HepG2 (cell line): ENCODE data around the gene PSMB3. TPM values are rescaled to one million over a fixed set of nuclear protein-coding genes. Genes with fewer than 3 reads are reported as not detected.
A peak's percentile ranks its signal among the peaks of the same experiment; 100 is the strongest.

ENCODE experiments used
- ATAC-seq: fragments of 200-7000 bp; cut with Tn5 transposase; 3 replicates; pipeline ENCODE4 v1.9.1; 2020; ENCODE audit warnings: mild to moderate bottlenecking, moderate library complexity
- BruUV-seq: library from RNA; stranded (reverse); fragments of 400-500 nt; replicated peaks from 2 replicates; lab custom pipeline; 2021; lab: Mats Ljungman, UMichigan
- CTCF ChIA-PET: fragments of 300-600 bp; formaldehyde crosslinking; extraction: SDS; loops from one replicate; lab custom pipeline; 2021; ENCODE audit warnings: low total read pairs, inconsistent platforms, low intra/inter-chr PET ratio; lab: Yijun Ruan, JAX
- POLR2A ChIA-PET: fragments of 350-600 bp; sonication (Branson Sonifier 250); formaldehyde crosslinking; loops from one replicate; lab custom pipeline; 2020; ENCODE audit warnings: antibody characterized with exemption, inconsistent platforms; lab: Yijun Ruan, JAX
- DNase-seq: peaks from one replicate; pipeline ENCODE4 v3.0.0-alpha.2; 2015; ENCODE audit warnings: low spot score
- FAIRE-seq: peaks from 3 replicates; lab custom pipeline; 2011; peaks lifted over from hg19 to GRCh38; lab: Jason Lieb, UNC
- H2AFZ ChIP-seq: one replicate; pipeline ENCODE4 v1.6.1; 2011; ENCODE audit warnings: low read length, inconsistent platforms
- H3K27ac ChIP-seq: fragments of 300-600 bp; 3 replicates; pipeline ENCODE4 v1.8.0; 2011; ENCODE audit warnings: mixed run types, mild to moderate bottlenecking, mixed read lengths, low read length, inconsistent platforms; ENCODE audit not compliant: insufficient read depth; ENCODE audit errors: extremely low read length
- H3K27me3 ChIP-seq, 2 experiments: fragments of 200-600 bp in 1 of 2; 2 replicates in 1 of 2; 3 replicates in 1 of 2; pipeline versions ENCODE4 v1.6.0 to v1.8.0; 2011; ENCODE audit warnings: low read length in 2 of 2, mild to moderate bottlenecking in 2 of 2, moderate library complexity in 2 of 2, inconsistent platforms in 1 of 2; ENCODE audit not compliant: insufficient read depth in 2 of 2, control insufficient read depth in 1 of 2
- H3K36me3 ChIP-seq, 2 experiments: fragments of 200-600 bp in 1 of 2; replicated peaks in 1 of 2; 2 replicates in 1 of 2; 3 replicates in 1 of 2; pipeline versions ENCODE4 v1.5.1 to v1.8.0; 2011; ENCODE audit warnings: low read length in 2 of 2, inconsistent platforms in 1 of 2; ENCODE audit not compliant: insufficient read depth in 2 of 2, control insufficient read depth in 1 of 2
- H3K4me1 ChIP-seq: 2 replicates; pipeline ENCODE4 v1.5.1; 2012; ENCODE audit warnings: low read length, inconsistent platforms; ENCODE audit not compliant: insufficient read depth
- H3K4me2 ChIP-seq: 2 replicates; pipeline ENCODE4 v1.6.0; 2011; ENCODE audit warnings: low read depth, low read length, inconsistent platforms
- H3K4me3 ChIP-seq, 3 experiments: fragments of 200-600 bp in 1 of 3; sonication (generic), shearing (Covaris generic) in 1 of 3; replicated peaks in 1 of 3; 2 replicates each; pipeline ENCODE4 v1.5.1; 2011 to 2016; ENCODE audit warnings: low read length in 3 of 3, inconsistent platforms in 2 of 3, low read depth in 2 of 3, mild to moderate bottlenecking in 2 of 3, control low read depth in 1 of 3, mixed read lengths in 1 of 3; ENCODE audit not compliant: insufficient read depth in 1 of 3
- H3K79me2 ChIP-seq: one replicate; pipeline ENCODE4 v1.6.1; 2011; ENCODE audit warnings: low read length, inconsistent platforms; ENCODE audit not compliant: insufficient read depth
- H3K9ac ChIP-seq: 2 replicates; pipeline ENCODE4 v1.6.0; 2011; ENCODE audit warnings: mild to moderate bottlenecking, low read depth, low read length, inconsistent platforms; ENCODE audit not compliant: insufficient read depth
- H3K9me3 ChIP-seq: 2 replicates; pipeline ENCODE4 v1.5.1; 2012; ENCODE audit warnings: mild to moderate bottlenecking, low read length
- H4K20me1 ChIP-seq: 2 replicates; pipeline ENCODE4 v1.6.0; 2011; ENCODE audit warnings: inconsistent platforms, mild to moderate bottlenecking, low read length, moderate library complexity; ENCODE audit not compliant: insufficient read depth
- HNF1A ChIP-seq, 2 experiments: sonication (generic) in 1 of 2; formaldehyde crosslinking in 1 of 2; IDR thresholded peaks; 2 replicates each; pipeline versions ENCODE4 v1.4.0 to v1.6.1; 2016 to 2020; ENCODE audit warnings: borderline replicate concordance in 1 of 2, low read depth in 1 of 2, mild to moderate bottlenecking in 1 of 2, missing genetic modification reagents in 1 of 2
- IKZF1 ChIP-seq: fragments of 450-650 bp; IDR thresholded peaks from 2 replicates; pipeline ENCODE4 v1.7.1; 2016
- IRF2 ChIP-seq: IDR thresholded peaks from 2 replicates; pipeline ENCODE4 v1.6.1; 2018; ENCODE audit warnings: missing genetic modification reagents, missing compliant biosample characterization
- MBNL3 ChIP-seq: fragments of 250-450 bp; sonication (Bioruptor Pico); conservative IDR thresholded peaks from 2 replicates; pipeline ENCODE4 v1.8.0; 2022; ENCODE audit warnings: mild to moderate bottlenecking, inconsistent platforms
- MXD4 ChIP-seq: IDR thresholded peaks from 2 replicates; pipeline ENCODE4 v1.6.1; 2016; ENCODE audit warnings: mild to moderate bottlenecking, missing biosample characterization, missing genetic modification reagents
- NR1H2 ChIP-seq: sonication (generic); formaldehyde crosslinking; IDR thresholded peaks from 2 replicates; pipeline ENCODE4 v1.8.1; 2022; ENCODE audit warnings: low read depth, missing genetic modification reagents, borderline replicate concordance
- ONECUT2 ChIP-seq: sonication (generic); formaldehyde crosslinking; IDR thresholded peaks from 2 replicates; pipeline ENCODE4 v1.4.0; 2020; ENCODE audit warnings: missing genetic modification reagents
- PCBP2 ChIP-seq: fragments of 200-400 bp; formaldehyde crosslinking; optimal IDR thresholded peaks from 2 replicates; pipeline ENCODE3; 2018; ENCODE audit warnings: low read length, low read depth; ENCODE audit not compliant: poor library complexity, severe bottlenecking
- SPEN ChIP-seq: sonication (generic); formaldehyde crosslinking; IDR thresholded peaks from 2 replicates; pipeline ENCODE4 v1.5.1; 2020; ENCODE audit warnings: low read depth, mild to moderate bottlenecking, missing genetic modification reagents
- XRCC5 ChIP-seq: fragments of 200-400 bp; formaldehyde crosslinking; optimal IDR thresholded peaks from 2 replicates; pipeline ENCODE3; 2017; ENCODE audit warnings: mild to moderate bottlenecking, low read length
- ZMYM4 ChIP-seq: sonication (generic); formaldehyde crosslinking; IDR thresholded peaks from 2 replicates; pipeline ENCODE4 v1.8.1; 2023; ENCODE audit warnings: mild to moderate bottlenecking, missing genetic modification reagents
- ZNF3 ChIP-seq: IDR thresholded peaks from 2 replicates; pipeline ENCODE4 v1.7.0; 2017; ENCODE audit warnings: inconsistent platforms
- ZNF501 ChIP-seq: sonication (generic); formaldehyde crosslinking; IDR thresholded peaks from 2 replicates; pipeline ENCODE4 v1.5.1; 2020; ENCODE audit warnings: mild to moderate bottlenecking, moderate library complexity, missing genetic modification reagents
- ZNF746 ChIP-seq: sonication (generic); formaldehyde crosslinking; IDR thresholded peaks from 2 replicates; pipeline ENCODE4 v1.8.0; 2022; ENCODE audit warnings: mild to moderate bottlenecking, missing genetic modification reagents
- ZNF780A ChIP-seq: sonication (generic); formaldehyde crosslinking; IDR thresholded peaks from 2 replicates; pipeline ENCODE4 v1.8.0; 2022; ENCODE audit warnings: mild to moderate bottlenecking, missing genetic modification reagents, moderate library complexity
- ZNF83 ChIP-seq: sonication (generic); formaldehyde crosslinking; IDR thresholded peaks from 2 replicates; pipeline ENCODE4 v1.4.0; 2020; ENCODE audit warnings: missing genetic modification reagents, mild to moderate bottlenecking, borderline replicate concordance
- WGBS: methylation state at CpG from one replicate; pipeline ENCODE4 v1.1.6; 2017; ENCODE audit warnings: low lambda C conversion rate; 5-methylcytosine and 5-hydroxymethylcytosine counted together
- in situ Hi-C: cut with HindIII; loops from 2 replicates; pipeline ENCODE4 v1.10.0; 2017; ENCODE audit warnings: low pct_unique_long_range_greater_than_20kb; ENCODE audit not compliant: extremely low pct_ligation_motif_present
- intact Hi-C: fragments of 100-400 bp; cut with micrococcal nuclease; formaldehyde crosslinking; loops from one replicate; pipeline ENCODE4 v1.10.0; 2022; ENCODE audit not compliant: unreplicated experiment
- polyA plus RNA-seq, 8 experiments: library from polyadenylated mRNA; depleted of rRNA in 3 of 8; stranded (reverse) in 7 of 8; unstranded in 1 of 8; fragments of >200 nt; fragmentation: Illumina TruSeq in 4 of 8; extraction: Trizol in 4 of 8; gene quantifications; 2 replicates each; pipeline versions ENCODE4 v1.2.1 to v1.2.3, GENCODE V29; 2011 to 2016; ENCODE audit warnings: low read depth in 4 of 8, missing spikeins in 1 of 8, mixed read lengths in 1 of 8; ENCODE audit not compliant: insufficient read depth in 1 of 8
- total RNA-seq, 5 experiments: library from RNA; depleted of rRNA; stranded (reverse); fragments of >200 nt; fragmentation: Illumina TruSeq; extraction: Trizol; gene quantifications; 2 replicates each; pipeline ENCODE4 v1.2.3, GENCODE V29; 2016; ENCODE audit warnings: low read depth in 1 of 5
- TF ChIP-seq, protein P1 (sequence below): sonication (generic); formaldehyde crosslinking; IDR thresholded peaks from 2 replicates; pipeline ENCODE4 v1.4.0; 2020; ENCODE audit warnings: missing genetic modification reagents

The PSMB3 gene
- total and polyA plus RNA-seq, 2 of the 13 experiments (the other 11 are each of a cell fraction or from before 2014, with no cell fraction given), result 366 to 517 TPM

DNA sequence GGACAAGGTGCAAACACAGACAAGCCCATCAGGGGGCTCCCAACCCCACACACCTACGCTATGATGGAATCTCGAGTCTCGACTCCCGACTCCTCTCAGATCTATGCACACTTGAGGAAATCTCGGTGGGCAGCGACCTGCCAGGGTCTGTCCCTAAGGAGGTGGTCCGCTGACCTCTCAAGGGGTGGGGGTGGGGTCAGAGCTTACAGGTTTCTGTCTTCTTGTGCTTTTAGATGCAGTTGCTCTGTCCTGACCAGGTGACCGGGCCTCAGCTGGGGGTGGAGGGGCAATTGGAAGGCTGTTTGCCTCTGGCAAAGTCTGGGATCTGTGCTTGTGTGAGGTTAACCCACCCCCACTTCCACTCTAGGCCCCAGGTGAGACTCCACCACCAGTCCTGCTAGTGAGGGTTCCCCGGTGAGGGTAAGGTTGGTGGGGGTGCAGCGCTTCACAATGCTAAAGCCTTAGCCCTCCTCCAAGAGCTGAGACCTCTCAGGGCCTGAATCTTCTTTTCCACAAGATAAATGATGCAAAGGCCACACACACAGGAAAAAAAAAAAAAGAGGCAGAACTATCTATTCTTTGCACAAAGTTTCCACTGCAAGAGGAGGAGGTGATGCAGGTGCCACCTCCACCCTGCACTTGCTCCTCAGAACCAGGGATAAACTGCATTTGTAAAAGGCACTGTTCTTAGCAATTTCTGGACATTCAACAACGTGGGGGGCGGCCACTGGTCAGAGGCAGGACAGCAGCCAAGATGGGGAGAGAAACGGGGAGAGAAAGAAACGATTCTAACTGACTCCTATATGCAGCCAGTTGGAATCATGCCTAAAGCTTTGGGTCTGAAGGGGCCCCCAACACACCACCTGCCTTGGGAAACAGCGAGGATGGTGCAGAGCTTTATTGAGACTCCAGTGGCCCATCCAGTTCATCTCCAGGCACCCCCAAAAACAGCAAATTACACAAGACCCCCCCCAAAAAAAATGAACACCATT is 18.3 kb upstream of the PSMB3 start:
- peaks cover 20% of the 10 kb centered on the region; the same call in 1 of the 2 replicates for H4K20me1 ChIP-seq
- no peak overlapping the region for H3K4me2 ChIP-seq
- H3K4me3 ChIP-seq, result no peak overlapping the region
- ATAC-seq (peak; percentile 29), FAIRE-seq (no peak), DNase-seq (peak; percentile 68)
- peaks cover 50% of the 10 kb centered on the region for H3K4me1 ChIP-seq
- intact Hi-C loops (no loop called here), in situ Hi-C loops (loop anchor here (5.0 kb wide), 1 partner anchor 57 kb away; no protein-coding TSS in a partner anchor)
- no peaks in the 10 kb centered on the region for H3K27me3 ChIP-seq
- ChIA-PET CTCF (interaction anchor here (1.0 to 3.6 kb wide), 4 partner anchors 13 to 71 kb away, joined by 3 to 37 read pairs (median 6); partner anchors contain the start of gene PCGF2), POLR2A (interaction anchor here (0.7 to 2.2 kb wide), 12 partner anchors 8 to 109 kb away, joined by 3 to 27 read pairs (median 4); partner anchors contain the start of gene EPOP)
- H3K79me2 ChIP-seq, result peaks cover 28% of the 10 kb centered on the region
- no peak overlapping the region for H3K9ac ChIP-seq
- H2AFZ ChIP-seq, result no peak overlapping the region
- 75% methylated on average over 12 of the region's 15 CpGs for WGBS
- H3K36me3 ChIP-seq, result peaks cover 26 to 49% of the 10 kb centered on the region in 2 experiments
- H3K9me3 ChIP-seq, result no peaks in the 10 kb centered on the region
- TSS peak; percentile 51 for BruUV-seq
- H3K27ac ChIP-seq, result peak overlapping the region; percentile 18
- TF ChIP-seq MXD4 (CRISPR knock-in tag) (no peak), IKZF1 (no peak), ZNF501 (CRISPR knock-in tag) (peak; percentile 46; the same call in 1 of the 2 replicates), MBNL3 (no peak), NR1H2 (CRISPR knock-in tag) (no peak), ONECUT2 (CRISPR knock-in tag) (no peak), ZNF746 (CRISPR knock-in tag) (no peak), ZNF780A (no peak), ZMYM4 (CRISPR knock-in tag) (peak; percentile 56; the same call in 1 of the 2 replicates), ZNF83 (CRISPR knock-in tag) (peak; percentile 72; the same call in 1 of the 2 replicates), ZNF3 (CRISPR knock-in tag) (no peak), PCBP2 (peak; percentile 64), HNF1A (IDR thresholded peaks at IDR 0.05; ENCODE audit: low read depth) (no peak), HNF1A (CRISPR knock-in tag; IDR thresholded peaks at IDR 0.05; ENCODE audit: borderline replicate concordance) (peak; percentile 14; the same call in 1 of the 2 replicates), SPEN (0 out of 2 replicates have a peak, but pooled peaks have one; percentile 26), IRF2 (CRISPR knock-in tag) (no peak), XRCC5 (peak; percentile 84)
- TF ChIP-seq, protein P1, sequence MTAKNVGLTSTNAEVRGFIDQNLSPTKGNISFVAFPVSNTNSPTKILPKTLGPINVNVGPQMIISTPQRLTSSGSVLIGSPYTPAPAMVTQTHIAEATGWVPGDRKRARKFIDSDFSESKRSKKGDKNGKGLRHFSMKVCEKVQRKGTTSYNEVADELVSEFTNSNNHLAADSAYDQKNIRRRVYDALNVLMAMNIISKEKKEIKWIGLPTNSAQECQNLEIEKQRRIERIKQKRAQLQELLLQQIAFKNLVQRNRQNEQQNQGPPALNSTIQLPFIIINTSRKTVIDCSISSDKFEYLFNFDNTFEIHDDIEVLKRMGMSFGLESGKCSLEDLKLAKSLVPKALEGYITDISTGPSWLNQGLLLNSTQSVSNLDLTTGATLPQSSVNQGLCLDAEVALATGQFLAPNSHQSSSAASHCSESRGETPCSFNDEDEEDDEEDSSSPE (CRISPR knock-in tag), result 0 out of 2 replicates have a peak, but pooled peaks have one; percentile 1
